ENCODE measurements around the gene COX4I2.
"Not testable (repeated sequence)": the region's sequence is repeated elsewhere in the genome, so short reads cannot be mapped to it uniquely, and the experiment has no call there.

COX4I2 gene

GRCh38 chr20:31653561-31653960 lies 15.8 kb downstream of the COX4I2 start:
- H3K9me3 Mint-ChIP-seq: no peaks in the 10 kb centered on the region
- H3K4me3 Mint-ChIP-seq: no peak overlapping the region
- ATAC-seq (ENCODE audit: low read depth) (no peak), DNase-seq (ENCODE audit: low spot score in 2 of 2) (no peak)
- no peaks in the 10 kb centered on the region for H3K27me3 Mint-ChIP-seq
- no peaks in the 10 kb centered on the region for H3K36me3 Mint-ChIP-seq
- no peak overlapping the region for H3K27ac Mint-ChIP-seq
- H3K4me1 Mint-ChIP-seq: peaks cover 8% of the 10 kb centered on the region

- H3K36me3 Mint-ChIP-seq: no peaks in the 10 kb centered on the region
- H3K4me1 Mint-ChIP-seq: peaks cover 6% of the 10 kb centered on the region
- H3K27ac Mint-ChIP-seq: no peak overlapping the region
- ATAC-seq (ENCODE audit: low read depth) (no peak), DNase-seq (ENCODE audit: low spot score in 2 of 2) (no peak)
- H3K4me3 Mint-ChIP-seq: no peak overlapping the region
- H3K9me3 Mint-ChIP-seq: no peaks in the 10 kb centered on the region
- peaks cover 1% of the 10 kb centered on the region for H3K27me3 Mint-ChIP-seq
Measured at GRCh38 chr20:31654534-31654933, 16.8 kb downstream of the COX4I2 start.

GRCh38 chr20:31661625-31662371 lies 24.1 kb downstream of the COX4I2 start:
- Mint-ChIP-seq H3K27me3 (peaks cover 1% of the 10 kb centered on the region), H3K4me3 (peak overlapping the region; percentile 75), H3K9me3 (no peaks in the 10 kb centered on the region), H3K36me3 (no peaks in the 10 kb centered on the region), H3K4me1 (peaks cover 12% of the 10 kb centered on the region), H3K27ac (peak overlapping the region; percentile 6)
- DNase-seq (ENCODE audit: low spot score in 2 of 2): peak; percentile 78
- peak; percentile 90 for ATAC-seq (ENCODE audit: low read depth)

GRCh38 chr20:31662372-31662854 lies 24.7 kb downstream of the COX4I2 start:
- Mint-ChIP-seq H3K4me1 (peaks cover 15% of the 10 kb centered on the region), H3K36me3 (no peaks in the 10 kb centered on the region), H3K27me3 (peaks cover 1% of the 10 kb centered on the region), H3K4me3 (peak overlapping the region; percentile 75), H3K9me3 (no peaks in the 10 kb centered on the region), H3K27ac (peak overlapping the region; percentile 6)
- ATAC-seq (ENCODE audit: low read depth): no peak
- DNase-seq (ENCODE audit: low spot score in 2 of 2): no peak

- DNase-seq (ENCODE audit: low spot score in 2 of 2): no peak
- no peaks in the 10 kb centered on the region for H3K36me3 Mint-ChIP-seq
- H3K4me3 Mint-ChIP-seq: no peak overlapping the region
- no peaks in the 10 kb centered on the region for H3K9me3 Mint-ChIP-seq
- H3K4me1 Mint-ChIP-seq: peaks cover 21% of the 10 kb centered on the region
- peaks cover 1% of the 10 kb centered on the region for H3K27me3 Mint-ChIP-seq
- no peak for ATAC-seq (ENCODE audit: low read depth)
- no peak overlapping the region for H3K27ac Mint-ChIP-seq
Measured at GRCh38 chr20:31663524-31663837, 25.8 kb downstream of the COX4I2 start.

GRCh38 chr20:31663838-31664695 lies 26.4 kb downstream of the COX4I2 start:
- Mint-ChIP-seq H3K36me3 (no peaks in the 10 kb centered on the region), H3K9me3 (no peaks in the 10 kb centered on the region)
- ATAC-seq (ENCODE audit: low read depth): no peak

GRCh38 chr20:31664696-31665354 lies 27.1 kb downstream of the COX4I2 start:
- Mint-ChIP-seq H3K36me3 (no peaks in the 10 kb centered on the region), H3K9me3 (no peaks in the 10 kb centered on the region), H3K27me3 (no peaks in the 10 kb centered on the region), H3K27ac (peak overlapping the region; percentile 40), H3K4me1 (peaks cover 21% of the 10 kb centered on the region), H3K4me3 (no peak overlapping the region)
- ATAC-seq (ENCODE audit: low read depth): no peak
- DNase-seq (ENCODE audit: low spot score in 2 of 2): no peak

More at GRCh38 chr20:31663838-31664695, 26.4 kb downstream of the COX4I2 start:
- no peak for DNase-seq (ENCODE audit: low spot score in 2 of 2)
- H3K27me3 Mint-ChIP-seq: no peaks in the 10 kb centered on the region
- peaks cover 21% of the 10 kb centered on the region for H3K4me1 Mint-ChIP-seq
- peak overlapping the region; percentile 40 for H3K27ac Mint-ChIP-seq
- no peak overlapping the region for H3K4me3 Mint-ChIP-seq

GRCh38 chr20:31665753-31666152 lies 28.0 kb downstream of the COX4I2 start:
- no peaks in the 10 kb centered on the region for H3K27me3 Mint-ChIP-seq
- H3K4me3 Mint-ChIP-seq: no peak overlapping the region
- H3K9me3 Mint-ChIP-seq: no peaks in the 10 kb centered on the region
- DNase-seq (ENCODE audit: low spot score in 2 of 2): no peak
- H3K36me3 Mint-ChIP-seq: no peaks in the 10 kb centered on the region
- ATAC-seq (ENCODE audit: low read depth): no peak
- H3K27ac Mint-ChIP-seq: no peak overlapping the region
- H3K4me1 Mint-ChIP-seq: peaks cover 21% of the 10 kb centered on the region

- ATAC-seq (ENCODE audit: low read depth) (peak; percentile 25), DNase-seq (ENCODE audit: low spot score in 2 of 2) (no peak)
- Mint-ChIP-seq H3K36me3 (no peaks in the 10 kb centered on the region), H3K27ac (peak overlapping the region; percentile 74), H3K4me3 (no peak overlapping the region), H3K27me3 (no peaks in the 10 kb centered on the region), H3K9me3 (no peaks in the 10 kb centered on the region), H3K4me1 (peaks cover 19% of the 10 kb centered on the region)
Measured at GRCh38 chr20:31666258-31667042, 28.7 kb downstream of the COX4I2 start.

GRCh38 chr20:31667315-31668285 lies 29.9 kb downstream of the COX4I2 start:
- Mint-ChIP-seq H3K27ac (peak overlapping the region; percentile 58), H3K4me3 (no peak overlapping the region), H3K4me1 (peaks cover 12% of the 10 kb centered on the region), H3K36me3 (no peaks in the 10 kb centered on the region), H3K27me3 (no peaks in the 10 kb centered on the region), H3K9me3 (no peaks in the 10 kb centered on the region)
- ATAC-seq (ENCODE audit: low read depth): peak; percentile 79
- DNase-seq (ENCODE audit: low spot score in 2 of 2): peak in 1 of 2 donors; percentile 32

- H3K27me3 Mint-ChIP-seq; H3K9me3 Mint-ChIP-seq; H3K4me3 Mint-ChIP-seq; H3K36me3 Mint-ChIP-seq; DNase-seq (ENCODE audit: low spot score in 2 of 2); ATAC-seq (ENCODE audit: low read depth); H3K27ac Mint-ChIP-seq: not testable (repeated sequence)
- H3K4me1 Mint-ChIP-seq: peaks cover 14% of the 10 kb centered on the region
Measured at GRCh38 chr20:31668944-31669343, 31.2 kb downstream of the COX4I2 start.

- H3K4me3 Mint-ChIP-seq: no peak overlapping the region
- no peaks in the 10 kb centered on the region for H3K9me3 Mint-ChIP-seq
- peaks cover 21% of the 10 kb centered on the region for H3K4me1 Mint-ChIP-seq
- no peaks in the 10 kb centered on the region for H3K27me3 Mint-ChIP-seq
- H3K36me3 Mint-ChIP-seq: no peaks in the 10 kb centered on the region
- ATAC-seq (ENCODE audit: low read depth): no peak
- DNase-seq (ENCODE audit: low spot score in 2 of 2): no peak
- H3K27ac Mint-ChIP-seq: no peak overlapping the region
Measured at GRCh38 chr20:31669876-31670275, 32.2 kb downstream of the COX4I2 start.

Data from memory B cell (primary cell).